GM19035 (cell line): Measurements from ENCODE around the gene ASH1L.
"Not testable (repeated sequence)": the region's sequence is repeated elsewhere in the genome, so short reads cannot be mapped to it uniquely, and the experiment has no call there.

Source experiments
- ATAC-seq: cut with Tn5 transposase; IDR thresholded peaks from one replicate; pipeline ENCODE4 v1.9.1; 2021; ENCODE audit not compliant: unreplicated experiment

Gene ASH1L

GRCh38 chr1:155313261-155313660 is 249.3 kb downstream of the ASH1L start:
- ATAC-seq, result no peak

DNA sequence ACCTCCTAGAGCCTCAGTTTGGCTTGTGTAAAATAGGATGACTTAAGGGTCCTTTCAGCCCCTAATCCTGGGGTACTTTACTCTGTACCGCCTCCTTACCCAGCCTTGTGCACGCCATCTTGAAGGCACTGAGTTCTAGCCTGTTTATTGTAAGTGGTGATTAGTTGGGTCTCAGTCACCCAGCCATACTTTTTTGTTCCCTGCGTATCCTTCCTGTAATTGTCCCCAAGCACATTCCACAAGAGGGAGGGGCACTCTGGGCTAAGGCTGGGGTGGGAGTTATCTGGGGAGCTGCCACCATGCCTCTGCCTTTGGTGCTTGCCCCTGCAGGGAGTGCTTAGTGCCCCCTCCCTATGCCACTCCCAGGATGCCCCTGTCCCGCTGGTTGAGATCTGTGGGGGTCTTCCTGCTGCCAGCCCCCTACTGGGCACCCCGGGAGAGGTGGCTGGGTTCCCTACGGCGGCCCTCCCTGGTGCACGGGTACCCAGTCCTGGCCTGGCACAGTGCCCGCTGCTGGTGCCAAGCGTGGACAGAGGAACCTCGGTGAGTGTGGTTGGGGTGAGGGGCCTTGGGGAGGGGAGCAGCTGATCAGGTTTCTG is 253.1 kb downstream of the ASH1L start:
- no peak for ATAC-seq

DNA sequence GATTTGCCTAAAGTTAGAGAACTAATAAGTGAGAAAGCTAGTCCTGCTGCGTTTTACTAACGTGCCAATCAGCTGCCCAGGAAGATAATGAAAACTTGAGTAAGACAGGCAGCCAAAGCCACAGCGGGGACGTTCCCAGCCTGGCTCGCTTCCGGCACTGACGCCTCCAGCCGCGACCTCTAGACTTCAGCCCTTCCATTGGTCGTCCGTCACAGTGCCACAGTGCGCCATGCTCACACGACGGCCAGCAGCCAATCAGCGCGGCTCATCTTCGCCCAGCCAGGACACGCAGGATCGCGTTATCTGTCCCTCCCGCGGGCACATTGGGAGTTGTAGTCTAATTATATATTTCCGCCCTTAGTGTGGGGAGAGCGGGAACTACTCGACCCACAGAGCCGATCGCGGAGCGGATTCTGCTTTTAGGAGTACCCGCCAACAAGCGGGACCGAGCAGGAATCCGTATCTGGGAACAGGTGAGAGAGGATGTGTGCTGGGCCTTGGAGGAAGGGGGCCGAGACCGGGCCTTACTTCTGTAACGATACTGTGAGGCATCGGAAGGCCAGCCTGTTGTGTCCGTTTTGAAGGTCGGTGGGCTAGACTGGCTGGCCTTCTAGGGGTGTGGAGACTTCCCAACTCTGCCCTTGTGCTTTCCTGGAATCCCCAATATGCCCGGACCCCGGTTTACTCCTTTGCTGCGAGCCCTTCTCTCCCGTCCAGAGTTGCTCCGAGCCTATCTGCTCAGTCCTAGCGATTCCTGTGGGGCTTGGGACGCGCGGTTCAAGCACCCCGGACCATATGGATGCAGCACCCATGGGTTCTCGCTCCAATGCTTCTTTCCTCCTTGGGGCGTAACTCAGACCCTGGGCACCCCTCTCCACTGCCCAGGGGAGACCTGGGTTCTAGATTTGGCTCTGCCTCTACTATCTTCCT is 253.8 kb downstream of the ASH1L start, which contains the start of gene FDPS:
Gene FDPS (plus strand): TSS at position 374 of the 930 bp plus-strand sequence. CDS start 924 bp downstream, outside the sequence.
- ATAC-seq, result peak; percentile 97

DNA sequence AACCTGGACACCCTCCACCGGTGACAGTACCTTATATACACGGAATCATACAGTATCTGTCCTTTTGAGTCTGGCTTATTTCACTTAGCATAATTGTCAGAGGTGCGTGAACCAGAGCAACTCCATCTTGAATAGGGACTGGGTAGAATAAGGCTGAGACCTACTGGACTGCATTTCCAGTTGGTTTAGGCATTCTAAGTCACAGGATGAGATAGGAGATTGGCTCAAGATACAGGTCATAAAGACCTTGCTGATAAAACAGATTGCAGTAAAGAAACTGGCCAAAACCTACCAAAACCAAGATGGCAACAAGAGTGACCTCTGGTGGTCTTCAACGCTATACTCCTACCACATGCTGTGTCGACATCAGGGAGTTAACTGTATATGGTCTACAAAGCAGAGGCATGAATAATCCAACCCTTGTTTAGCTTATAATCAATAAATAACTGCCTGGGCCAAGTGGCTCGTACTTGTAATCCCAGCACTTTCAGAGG is 255.3 kb downstream of the ASH1L start:
- ATAC-seq, result no peak

GRCh38 chr1:155305881-155306391 is 256.7 kb downstream of the ASH1L start:
- ATAC-seq, result no peak

GRCh38 chr1:155304558-155305063 is 258.0 kb downstream of the ASH1L start:
- ATAC-seq, result no peak

- ATAC-seq, result no peak
Measured at GRCh38 chr1:155301342-155301841, 261.2 kb downstream of the ASH1L start, which contains the start of gene PKLR. Gene PKLR (minus strand): TSS chr1:155301438. CDS start chr1:155301395, 43 bp downstream.

DNA sequence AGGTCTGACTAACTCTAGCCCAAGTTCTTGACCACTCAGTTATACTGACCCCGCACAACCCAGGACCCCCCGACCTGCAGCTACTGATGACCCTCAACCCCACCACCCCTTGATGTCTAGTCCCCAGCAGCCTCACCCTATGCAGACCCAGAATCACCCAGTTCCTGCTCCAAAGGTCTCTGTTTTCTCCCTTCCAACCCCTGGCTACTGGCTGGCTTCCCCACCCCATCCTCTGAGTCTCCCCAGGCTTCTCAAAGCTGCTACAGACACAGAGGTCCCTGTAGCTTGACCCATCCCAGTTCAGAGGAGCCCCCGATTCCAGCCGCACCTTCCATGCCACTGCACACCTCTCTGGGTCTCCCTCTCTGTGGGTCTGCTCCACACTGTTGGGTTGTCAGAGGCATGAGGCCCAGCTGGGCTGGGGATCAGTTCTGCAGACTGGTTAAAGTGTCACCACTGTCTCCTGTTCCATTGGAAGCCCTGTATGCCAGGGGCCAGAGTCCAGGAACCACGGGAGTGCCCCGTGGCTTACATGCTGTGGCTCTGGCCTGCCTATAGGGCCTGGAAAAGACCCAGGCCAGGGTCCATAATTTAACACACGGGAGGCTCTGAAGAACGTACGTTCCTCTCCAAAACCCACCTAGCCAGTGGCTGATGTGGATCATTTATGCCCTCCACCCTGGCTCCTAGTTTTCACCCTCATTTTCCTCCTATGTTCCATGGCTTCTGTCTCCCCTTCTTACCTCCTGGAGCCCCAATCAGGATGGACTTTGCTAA is 261.9 kb downstream of the ASH1L start:
- no peak for ATAC-seq

DNA sequence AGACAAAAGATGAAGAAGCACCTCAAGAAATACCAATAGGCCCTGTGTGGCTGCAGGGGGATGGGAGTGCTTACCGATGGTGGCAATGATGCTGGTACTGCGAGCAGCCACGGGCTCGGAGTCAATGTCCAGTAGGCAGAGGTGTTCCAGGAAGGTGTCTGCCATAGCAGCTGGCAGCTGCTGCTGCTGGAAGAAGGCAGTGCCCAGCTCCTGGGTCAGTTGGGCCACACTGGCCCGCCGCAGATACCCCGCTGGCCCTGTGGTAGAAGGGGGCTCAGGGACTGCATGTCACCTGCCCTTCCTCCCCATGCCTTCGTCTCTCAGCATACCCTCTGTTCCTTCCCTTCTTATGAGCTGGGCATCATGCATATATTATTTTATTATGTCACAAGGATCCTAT is 262.6 kb downstream of the ASH1L start:
- ATAC-seq, result no peak

- no peak for ATAC-seq
Measured at GRCh38 chr1:155297384-155297783, 265.2 kb downstream of the ASH1L start.

GRCh38 chr1:155296661-155297060 is 265.9 kb downstream of the ASH1L start:
- ATAC-seq, result no peak

GRCh38 chr1:155295942-155296267 is 266.7 kb downstream of the ASH1L start:
- no peak for ATAC-seq

- ATAC-seq, result no peak
Measured at GRCh38 chr1:155295183-155295941, 267.2 kb downstream of the ASH1L start.

GRCh38 chr1:155294520-155295182 is 268.0 kb downstream of the ASH1L start:
- ATAC-seq, result no peak

- no peak for ATAC-seq
Measured at GRCh38 chr1:155293086-155293749, 269.4 kb downstream of the ASH1L start.

DNA sequence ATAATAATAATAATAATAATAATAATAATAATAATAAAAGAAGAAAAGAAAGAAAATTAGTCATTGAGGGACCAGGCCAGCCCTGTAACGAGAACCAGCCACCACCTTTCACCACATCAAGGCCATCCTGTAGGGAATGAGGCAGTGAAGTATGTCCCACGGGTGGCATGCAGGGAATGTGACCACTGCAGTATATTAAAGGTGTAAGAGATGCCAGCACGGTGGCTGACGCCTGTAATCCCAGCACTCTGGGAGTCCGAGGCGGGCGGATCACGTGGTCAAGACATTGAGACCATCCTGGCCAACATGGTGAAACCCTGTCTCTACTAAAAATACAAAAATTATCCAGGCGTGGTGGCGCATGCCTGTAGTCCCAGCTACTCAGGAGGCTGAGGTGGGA is 271.6 kb downstream of the ASH1L start:
- ATAC-seq, result not testable (repeated sequence)

DNA sequence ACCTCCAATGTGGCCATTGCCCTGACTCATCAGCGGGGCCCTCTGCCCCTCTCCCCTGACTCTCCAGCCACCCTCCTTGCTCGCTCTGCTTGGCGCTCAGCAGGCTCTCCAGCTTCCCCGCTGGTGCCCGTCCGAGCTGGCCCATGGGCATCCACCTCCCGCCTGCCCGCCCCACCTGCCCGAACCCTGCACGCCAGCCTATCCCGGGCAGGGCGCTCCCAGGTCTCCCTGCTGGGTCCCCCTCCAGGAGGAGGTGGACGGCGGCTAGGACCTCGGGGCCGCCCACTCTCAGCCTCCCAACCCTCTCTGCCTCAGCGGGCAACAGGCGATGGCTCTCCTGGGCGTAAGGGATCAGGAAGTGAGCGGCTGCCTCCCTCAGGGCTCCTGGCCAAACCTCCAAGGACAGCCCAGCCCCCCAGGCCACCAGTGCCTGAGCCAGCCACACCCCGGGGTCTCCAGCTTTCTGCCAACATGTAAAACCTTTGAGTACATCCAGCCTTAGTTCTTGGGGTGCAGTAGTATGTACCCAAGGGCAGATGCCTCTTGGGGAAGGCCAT is 274.5 kb downstream of the ASH1L start:
- ATAC-seq, result no peak

DNA sequence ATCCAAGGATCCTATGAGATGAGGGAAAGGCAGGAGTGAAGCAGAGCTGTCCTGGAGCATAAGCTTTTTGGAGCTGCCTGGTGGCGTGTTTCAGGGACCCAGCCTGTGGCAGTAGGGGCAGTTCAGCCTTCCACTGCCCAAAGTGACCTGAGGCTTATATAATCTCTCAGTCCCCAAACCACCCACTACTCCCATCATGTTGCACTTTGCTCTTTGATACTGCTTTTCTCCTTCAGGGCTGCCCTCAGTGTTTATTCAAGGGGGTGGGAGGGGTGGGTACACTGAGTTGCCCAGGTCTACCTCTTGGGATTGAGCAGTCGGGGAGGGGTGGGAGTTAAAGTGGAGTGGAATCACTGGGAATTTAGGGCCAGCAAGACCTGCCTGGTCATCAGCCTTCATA is 276.1 kb downstream of the ASH1L start:
- no peak for ATAC-seq

GRCh38 chr1:155285631-155286044 is 277.0 kb downstream of the ASH1L start:
- ATAC-seq, result no peak
